ENCODE measurements around the gene AHCYL2. TPM values are rescaled to one million over a fixed set of nuclear protein-coding genes. Genes with fewer than 3 reads are reported as not detected.
A peak's percentile ranks its signal among the peaks of the same experiment; 100 is the strongest.

AHCYL2 gene
- total RNA-seq, 1 donor from 2014 or later = 39.3 TPM

DNA sequence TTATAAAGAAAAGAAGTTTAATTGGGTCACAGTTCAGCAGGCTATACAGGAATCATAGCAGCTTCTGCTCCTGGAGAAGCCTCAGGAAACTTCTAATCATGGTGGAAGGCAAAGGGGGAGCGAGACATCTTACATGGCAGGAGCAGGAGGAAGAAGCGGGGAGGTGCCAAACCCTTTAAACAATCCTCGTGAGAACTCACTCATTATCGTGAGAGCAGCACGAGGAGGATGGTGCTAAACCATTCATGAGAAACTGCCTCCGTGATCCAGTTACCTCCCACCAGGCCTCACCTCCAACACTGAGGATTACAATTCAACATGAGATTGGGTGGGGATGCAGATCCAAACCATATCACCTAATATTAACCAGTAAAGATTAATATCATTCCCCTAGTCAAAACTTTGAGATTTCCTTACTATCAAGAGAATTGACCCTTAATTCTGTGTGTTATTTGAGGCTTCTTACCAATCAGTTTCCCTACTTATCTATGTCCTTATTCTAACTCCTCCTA lies 38.0 kb upstream of the AHCYL2 start:
- no peaks in the 10 kb centered on the region for H3K36me3 ChIP-seq
- peak; percentile 20 for DNase-seq (ENCODE audit: low spot score)

DNA sequence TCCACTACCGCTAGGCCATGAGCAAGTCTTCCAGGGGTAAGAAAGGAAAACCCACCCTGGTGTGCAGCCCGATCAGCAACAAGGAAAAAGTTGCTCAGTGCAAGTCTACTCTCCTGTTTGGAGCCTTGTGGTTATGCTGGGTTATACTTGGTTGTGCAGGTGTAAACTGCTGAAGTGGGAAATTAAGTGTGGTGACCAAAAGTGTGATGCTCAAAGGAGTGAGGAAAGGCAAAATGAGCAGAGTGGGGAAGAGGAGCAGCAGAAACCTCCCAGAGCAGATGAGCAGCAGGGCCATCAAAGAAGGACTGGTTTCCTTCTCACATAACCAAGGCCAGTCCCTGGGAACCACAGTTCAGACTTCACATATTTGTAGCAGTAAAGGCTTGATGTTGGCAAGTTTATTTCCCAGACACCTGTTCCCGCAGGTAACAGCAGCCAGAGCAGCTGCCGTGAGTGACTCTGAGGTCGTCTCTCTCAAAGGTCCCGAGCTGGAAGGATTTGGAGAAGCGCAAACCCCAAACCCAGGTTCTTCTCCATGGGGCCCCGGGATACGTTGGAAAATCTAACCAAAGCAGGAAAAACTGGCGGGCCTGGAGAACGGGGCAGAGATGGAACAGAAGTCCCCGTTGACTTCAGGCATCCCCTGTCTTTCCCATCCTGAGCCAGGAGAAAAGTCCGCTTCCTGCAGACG lies 37.0 kb upstream of the AHCYL2 start:
- Mint-ChIP-seq H3K36me3 (peaks cover 11% of the 10 kb centered on the region), H3K27ac (peak overlapping the region; percentile 75), H3K9me3 (no peaks in the 10 kb centered on the region), H3K4me3 (peak overlapping the region; percentile 82), H3K27me3 (ENCODE audit: insufficient read depth, low read depth) (no peaks in the 10 kb centered on the region), H3K4me1 (peaks cover 44% of the 10 kb centered on the region)
- Histone ChIP-seq H3K9me3 (ENCODE audit: low read depth) (no peaks in the 10 kb centered on the region), H3K79me2 (ENCODE audit: low read depth) (peaks cover 43% of the 10 kb centered on the region), H3K9ac (peak overlapping the region; percentile 97), H3K27me3 (peaks cover 18% of the 10 kb centered on the region), H3K4me2 (peak overlapping the region; percentile 99), H3K4me1 (peaks cover 31% of the 10 kb centered on the region), H3K4me3 (peak overlapping the region; percentile 98), H3K36me3 (no peaks in the 10 kb centered on the region), H2AFZ (replicated peaks) (peak overlapping the region; percentile 95), H3K27ac (peak overlapping the region; percentile 93), H3F3A (ENCODE audit: low read depth) (peaks cover 19% of the 10 kb centered on the region), H4K20me1 (ENCODE audit: low read depth) (peaks cover 37% of the 10 kb centered on the region)
- DNase-seq (ENCODE audit: low spot score) = no peak
- TF ChIP-seq EZH2 (IDR thresholded peaks at IDR 0.05) = no peak
- TF ChIP-seq, protein P1, sequence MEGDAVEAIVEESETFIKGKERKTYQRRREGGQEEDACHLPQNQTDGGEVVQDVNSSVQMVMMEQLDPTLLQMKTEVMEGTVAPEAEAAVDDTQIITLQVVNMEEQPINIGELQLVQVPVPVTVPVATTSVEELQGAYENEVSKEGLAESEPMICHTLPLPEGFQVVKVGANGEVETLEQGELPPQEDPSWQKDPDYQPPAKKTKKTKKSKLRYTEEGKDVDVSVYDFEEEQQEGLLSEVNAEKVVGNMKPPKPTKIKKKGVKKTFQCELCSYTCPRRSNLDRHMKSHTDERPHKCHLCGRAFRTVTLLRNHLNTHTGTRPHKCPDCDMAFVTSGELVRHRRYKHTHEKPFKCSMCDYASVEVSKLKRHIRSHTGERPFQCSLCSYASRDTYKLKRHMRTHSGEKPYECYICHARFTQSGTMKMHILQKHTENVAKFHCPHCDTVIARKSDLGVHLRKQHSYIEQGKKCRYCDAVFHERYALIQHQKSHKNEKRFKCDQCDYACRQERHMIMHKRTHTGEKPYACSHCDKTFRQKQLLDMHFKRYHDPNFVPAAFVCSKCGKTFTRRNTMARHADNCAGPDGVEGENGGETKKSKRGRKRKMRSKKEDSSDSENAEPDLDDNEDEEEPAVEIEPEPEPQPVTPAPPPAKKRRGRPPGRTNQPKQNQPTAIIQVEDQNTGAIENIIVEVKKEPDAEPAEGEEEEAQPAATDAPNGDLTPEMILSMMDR (IDR thresholded peaks at IDR 0.05) = no peak
- TF ChIP-seq EZH2phosphoT487 (IDR thresholded peaks at IDR 0.05) = no peak

More for the DNA sequence above, 38.0 kb upstream of the AHCYL2 start:
- peaks cover 1% of the 10 kb centered on the region for H3K36me3 Mint-ChIP-seq
- no peaks in the 10 kb centered on the region for H3K9me3 ChIP-seq (ENCODE audit: low read depth)
- peaks cover 37% of the 10 kb centered on the region for H3K4me1 Mint-ChIP-seq
- no peaks in the 10 kb centered on the region for H3K9me3 Mint-ChIP-seq
- no peak overlapping the region for H3K9ac ChIP-seq
- H2AFZ ChIP-seq (replicated peaks) = no peak overlapping the region
- peaks cover 33% of the 10 kb centered on the region for H3K79me2 ChIP-seq (ENCODE audit: low read depth)
- H3F3A ChIP-seq (ENCODE audit: low read depth) = peaks cover 19% of the 10 kb centered on the region
- H3K27me3 ChIP-seq = peaks cover 18% of the 10 kb centered on the region
- no peak overlapping the region for H3K27ac ChIP-seq
- no peaks in the 10 kb centered on the region for H3K27me3 Mint-ChIP-seq (ENCODE audit: insufficient read depth, low read depth)
- H3K4me3 Mint-ChIP-seq = peak overlapping the region; percentile 82
- H4K20me1 ChIP-seq (ENCODE audit: low read depth) = peaks cover 26% of the 10 kb centered on the region
- no peak overlapping the region for H3K4me2 ChIP-seq
- H3K4me3 ChIP-seq = no peak overlapping the region
- H3K27ac Mint-ChIP-seq = no peak overlapping the region
- no peak for TF ChIP-seq EZH2phosphoT487 (IDR thresholded peaks at IDR 0.05)
- TF ChIP-seq EZH2 (IDR thresholded peaks at IDR 0.05) = no peak
- TF ChIP-seq, protein P1 (IDR thresholded peaks at IDR 0.05) = no peak
- peaks cover 27% of the 10 kb centered on the region for H3K4me1 ChIP-seq

DNA sequence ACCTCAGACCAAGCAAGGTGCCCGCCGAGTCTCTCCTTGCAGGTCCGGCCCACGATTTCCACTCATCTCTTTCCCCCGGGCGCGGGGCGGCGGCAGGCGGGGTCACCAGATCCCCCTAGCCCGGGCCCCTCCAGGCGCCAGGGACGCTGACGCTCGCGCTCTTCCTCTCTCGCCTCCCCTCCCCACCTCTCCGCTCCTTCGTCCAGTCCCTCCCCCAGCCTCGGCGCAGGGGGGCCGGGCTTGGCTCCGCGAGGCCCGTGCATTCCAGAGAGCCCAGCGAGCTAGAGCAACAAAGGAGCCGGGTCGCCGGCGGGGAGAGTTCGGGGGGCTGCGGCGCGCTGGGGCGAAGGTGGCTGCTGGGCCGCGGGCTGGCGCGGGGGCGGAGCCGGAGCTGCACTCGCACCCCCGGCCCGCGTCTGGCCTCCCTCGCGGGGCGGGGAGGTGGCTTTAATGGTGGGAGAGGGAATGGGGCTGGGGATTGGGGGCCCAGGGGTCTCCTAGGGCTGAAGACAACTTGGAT lies 36.4 kb upstream of the AHCYL2 start, which contains the start of gene SMO:
SMO (plus strand) TSS at position 262 of the 520 bp plus-strand sequence. CDS start 519 bp downstream, outside the sequence.
- Histone ChIP-seq H3K4me1 (peaks cover 31% of the 10 kb centered on the region), H3K4me3 (peak within 1 kb of the TSS; percentile 98), H3K27me3 (peaks cover 18% of the 10 kb centered on the region), H2AFZ (replicated peaks) (peak within 1 kb of the TSS; percentile 95), H3F3A (ENCODE audit: low read depth) (peaks cover 19% of the 10 kb centered on the region), H3K4me2 (peak within 1 kb of the TSS; percentile 99), H3K9me3 (ENCODE audit: low read depth) (no peaks in the 10 kb centered on the region), H3K27ac (peak within 1 kb of the TSS; percentile 93), H3K79me2 (ENCODE audit: low read depth) (peaks cover 49% of the 10 kb centered on the region), H4K20me1 (ENCODE audit: low read depth) (peaks cover 41% of the 10 kb centered on the region), H3K36me3 (no peaks in the 10 kb centered on the region), H3K9ac (peak within 1 kb of the TSS; percentile 97)
- peak; percentile 97 for DNase-seq (ENCODE audit: low spot score)
- H3K27me3 Mint-ChIP-seq (ENCODE audit: insufficient read depth, low read depth) = peaks cover 2% of the 10 kb centered on the region
- H3K9me3 Mint-ChIP-seq = no peaks in the 10 kb centered on the region
- H3K27ac Mint-ChIP-seq = peak within 1 kb of the TSS; percentile 91
- H3K36me3 Mint-ChIP-seq = peaks cover 16% of the 10 kb centered on the region
- H3K4me3 Mint-ChIP-seq = peak within 1 kb of the TSS; percentile 95
- TF ChIP-seq, protein P1 (IDR thresholded peaks at IDR 0.05) = no peak
- TF ChIP-seq EZH2 (IDR thresholded peaks at IDR 0.05) = peak; percentile 44
- H3K4me1 Mint-ChIP-seq = peaks cover 44% of the 10 kb centered on the region
